Thyroid gland (tissue), 4 donors: ENCODE data around the gene SAMD14.

ENCODE experiments used
- POLR2A ChIP-seq, 2 donors: fragments of 450-650 bp; IDR thresholded peaks; one replicate each; pipeline ENCODE4 v1.6.1; 2017; ENCODE audit warnings: antibody characterized with exemption in 2 of 2, mild to moderate bottlenecking in 2 of 2, moderate library complexity in 1 of 2
- TF ChIP-seq, protein P1 (sequence below), 6 experiments: fragments of 200-600 bp in 3 of 6; fragments of 450-650 bp in 3 of 6; sonication (generic) in 3 of 6; IDR thresholded peaks; one replicate each; pipeline ENCODE4 v1.5.1; 2016 to 2019; ENCODE audit warnings: antibody characterized with exemption in 6 of 6, mild to moderate bottlenecking in 2 of 6, inconsistent platforms in 1 of 6, moderate library complexity in 1 of 6

DNA sequence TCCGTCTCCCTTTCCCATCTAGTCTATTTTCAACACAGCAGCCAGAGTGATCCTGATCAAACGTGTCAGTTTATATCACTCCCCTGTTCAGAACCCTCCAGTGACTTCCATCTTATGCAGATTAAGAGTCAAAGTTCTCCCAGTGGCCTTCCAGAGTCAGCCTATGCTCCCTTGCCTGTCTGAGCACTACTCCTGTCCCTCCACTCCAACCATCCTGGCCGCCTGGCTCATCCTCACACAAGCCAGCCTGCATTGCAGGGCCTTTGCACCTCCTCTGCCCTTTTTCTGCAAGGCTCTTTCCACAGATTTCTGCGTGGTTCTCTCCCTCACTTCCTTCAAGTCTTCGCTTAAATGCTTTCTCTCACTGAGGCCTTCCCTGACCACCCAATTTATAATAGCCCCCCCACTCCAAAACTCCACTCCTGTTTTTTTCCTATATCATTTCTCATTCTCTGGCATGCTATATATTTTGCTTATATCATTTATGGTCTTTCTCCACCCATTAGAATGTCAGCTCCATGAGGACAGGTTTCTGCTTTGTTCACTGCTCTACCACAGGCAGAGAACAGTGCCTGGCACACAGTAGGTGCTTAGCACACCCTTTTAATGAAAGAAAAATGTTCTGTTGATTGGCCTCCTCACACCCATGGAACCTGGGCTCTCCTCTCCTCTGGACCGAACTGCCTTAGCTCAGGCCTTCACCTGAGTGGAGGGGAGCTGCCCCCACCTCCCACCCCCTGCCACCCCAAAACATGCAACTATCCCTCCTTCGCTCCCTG is 9.3 kb downstream of the SAMD14 start:
- TF ChIP-seq, protein P1, sequence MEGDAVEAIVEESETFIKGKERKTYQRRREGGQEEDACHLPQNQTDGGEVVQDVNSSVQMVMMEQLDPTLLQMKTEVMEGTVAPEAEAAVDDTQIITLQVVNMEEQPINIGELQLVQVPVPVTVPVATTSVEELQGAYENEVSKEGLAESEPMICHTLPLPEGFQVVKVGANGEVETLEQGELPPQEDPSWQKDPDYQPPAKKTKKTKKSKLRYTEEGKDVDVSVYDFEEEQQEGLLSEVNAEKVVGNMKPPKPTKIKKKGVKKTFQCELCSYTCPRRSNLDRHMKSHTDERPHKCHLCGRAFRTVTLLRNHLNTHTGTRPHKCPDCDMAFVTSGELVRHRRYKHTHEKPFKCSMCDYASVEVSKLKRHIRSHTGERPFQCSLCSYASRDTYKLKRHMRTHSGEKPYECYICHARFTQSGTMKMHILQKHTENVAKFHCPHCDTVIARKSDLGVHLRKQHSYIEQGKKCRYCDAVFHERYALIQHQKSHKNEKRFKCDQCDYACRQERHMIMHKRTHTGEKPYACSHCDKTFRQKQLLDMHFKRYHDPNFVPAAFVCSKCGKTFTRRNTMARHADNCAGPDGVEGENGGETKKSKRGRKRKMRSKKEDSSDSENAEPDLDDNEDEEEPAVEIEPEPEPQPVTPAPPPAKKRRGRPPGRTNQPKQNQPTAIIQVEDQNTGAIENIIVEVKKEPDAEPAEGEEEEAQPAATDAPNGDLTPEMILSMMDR (IDR thresholded peaks at IDR 0.05): no peak
- no peak for TF ChIP-seq POLR2A (IDR thresholded peaks at IDR 0.05)
